HepG2 (cell line): ENCODE measurements around the gene BUB1B. TPM values are rescaled to one million over a fixed set of nuclear protein-coding genes. Genes with fewer than 3 reads are reported as not detected.

Experiments used
- ATAC-seq: fragments of 200-7000 bp; cut with Tn5 transposase; 3 replicates; pipeline ENCODE4 v1.9.1; 2020; ENCODE audit warnings: mild to moderate bottlenecking, moderate library complexity
- BruUV-seq: library from RNA; stranded (reverse); fragments of 400-500 nt; replicated peaks from 2 replicates; lab custom pipeline; 2021; lab: Mats Ljungman, UMichigan
- CTCF ChIA-PET: fragments of 300-600 bp; formaldehyde crosslinking; extraction: SDS; loops from one replicate; lab custom pipeline; 2021; ENCODE audit warnings: low total read pairs, inconsistent platforms, low intra/inter-chr PET ratio; lab: Yijun Ruan, JAX
- POLR2A ChIA-PET: fragments of 350-600 bp; sonication (Branson Sonifier 250); formaldehyde crosslinking; loops from one replicate; lab custom pipeline; 2020; ENCODE audit warnings: antibody characterized with exemption, inconsistent platforms; lab: Yijun Ruan, JAX
- DNase-seq: peaks from one replicate; pipeline ENCODE4 v3.0.0-alpha.2; 2015; ENCODE audit warnings: low spot score
- FAIRE-seq: peaks from 3 replicates; lab custom pipeline; 2011; peaks lifted over from hg19 to GRCh38; lab: Jason Lieb, UNC
- H2AFZ ChIP-seq: one replicate; pipeline ENCODE4 v1.6.1; 2011; ENCODE audit warnings: low read length, inconsistent platforms
- H3K27ac ChIP-seq: fragments of 300-600 bp; 3 replicates; pipeline ENCODE4 v1.8.0; 2011; ENCODE audit warnings: mixed run types, mild to moderate bottlenecking, mixed read lengths, low read length, inconsistent platforms; ENCODE audit not compliant: insufficient read depth; ENCODE audit errors: extremely low read length
- H3K27me3 ChIP-seq, 2 experiments: fragments of 200-600 bp in 1 of 2; 2 replicates in 1 of 2; 3 replicates in 1 of 2; pipeline versions ENCODE4 v1.6.0 to v1.8.0; 2011; ENCODE audit warnings: low read length in 2 of 2, mild to moderate bottlenecking in 2 of 2, moderate library complexity in 2 of 2, inconsistent platforms in 1 of 2; ENCODE audit not compliant: insufficient read depth in 2 of 2, control insufficient read depth in 1 of 2
- H3K36me3 ChIP-seq, 2 experiments: fragments of 200-600 bp in 1 of 2; replicated peaks in 1 of 2; 2 replicates in 1 of 2; 3 replicates in 1 of 2; pipeline versions ENCODE4 v1.5.1 to v1.8.0; 2011; ENCODE audit warnings: low read length in 2 of 2, inconsistent platforms in 1 of 2; ENCODE audit not compliant: insufficient read depth in 2 of 2, control insufficient read depth in 1 of 2
- H3K4me1 ChIP-seq: 2 replicates; pipeline ENCODE4 v1.5.1; 2012; ENCODE audit warnings: low read length, inconsistent platforms; ENCODE audit not compliant: insufficient read depth
- H3K4me2 ChIP-seq: 2 replicates; pipeline ENCODE4 v1.6.0; 2011; ENCODE audit warnings: low read depth, low read length, inconsistent platforms
- H3K4me3 ChIP-seq, 3 experiments: fragments of 200-600 bp in 1 of 3; sonication (generic), shearing (Covaris generic) in 1 of 3; replicated peaks in 1 of 3; 2 replicates each; pipeline ENCODE4 v1.5.1; 2011 to 2016; ENCODE audit warnings: low read length in 3 of 3, inconsistent platforms in 2 of 3, low read depth in 2 of 3, mild to moderate bottlenecking in 2 of 3, control low read depth in 1 of 3, mixed read lengths in 1 of 3; ENCODE audit not compliant: insufficient read depth in 1 of 3
- H3K79me2 ChIP-seq: one replicate; pipeline ENCODE4 v1.6.1; 2011; ENCODE audit warnings: low read length, inconsistent platforms; ENCODE audit not compliant: insufficient read depth
- H3K9ac ChIP-seq: 2 replicates; pipeline ENCODE4 v1.6.0; 2011; ENCODE audit warnings: mild to moderate bottlenecking, low read depth, low read length, inconsistent platforms; ENCODE audit not compliant: insufficient read depth
- H3K9me3 ChIP-seq: 2 replicates; pipeline ENCODE4 v1.5.1; 2012; ENCODE audit warnings: mild to moderate bottlenecking, low read length
- H4K20me1 ChIP-seq: 2 replicates; pipeline ENCODE4 v1.6.0; 2011; ENCODE audit warnings: inconsistent platforms, mild to moderate bottlenecking, low read length, moderate library complexity; ENCODE audit not compliant: insufficient read depth
- AHR ChIP-seq: IDR thresholded peaks from 2 replicates; pipeline ENCODE4 v1.6.1; 2018; ENCODE audit warnings: missing genetic modification reagents, missing compliant biosample characterization
- GTF2F1 ChIP-seq: fragments of 150-350 bp; IDR thresholded peaks from 2 replicates; pipeline ENCODE4 v1.6.1; 2014; ENCODE audit warnings: low read length
- HHEX ChIP-seq: IDR thresholded peaks from 2 replicates; pipeline ENCODE4 v1.6.1; 2016; ENCODE audit warnings: control low read depth
- HNRNPLL ChIP-seq: fragments of 200-400 bp; formaldehyde crosslinking; IDR thresholded peaks from 2 replicates; pipeline ENCODE4 v1.6.1; 2017; ENCODE audit warnings: mild to moderate bottlenecking, low read depth, low read length; ENCODE audit not compliant: poor library complexity, severe bottlenecking
- MTA3 ChIP-seq: sonication (generic); formaldehyde crosslinking; IDR thresholded peaks from 2 replicates; pipeline ENCODE4 v1.4.0; 2020; ENCODE audit warnings: missing genetic modification reagents
- PLSCR1 ChIP-seq: sonication (generic); formaldehyde crosslinking; IDR thresholded peaks from 2 replicates; pipeline ENCODE4 v1.5.0; 2020; ENCODE audit warnings: missing genetic modification reagents, mild to moderate bottlenecking, borderline replicate concordance
- PRDM4 ChIP-seq: sonication (generic); formaldehyde crosslinking; IDR thresholded peaks from 2 replicates; pipeline ENCODE4 v1.9.0; 2021; ENCODE audit warnings: missing genetic modification reagents, borderline replicate concordance
- SNRNP70 ChIP-seq: fragments of 200-400 bp; formaldehyde crosslinking; IDR thresholded peaks from 2 replicates; pipeline ENCODE4 v1.6.1; 2017; ENCODE audit warnings: mild to moderate bottlenecking, low read depth, low read length, moderate library complexity
- SRSF1 ChIP-seq: fragments of 200-400 bp; formaldehyde crosslinking; optimal IDR thresholded peaks from 2 replicates; pipeline ENCODE3; 2017; ENCODE audit warnings: mild to moderate bottlenecking, low read depth, low read length, moderate library complexity
- TFAP4 ChIP-seq: sonication (generic); IDR thresholded peaks from 2 replicates; pipeline ENCODE4 v1.6.1; 2016; ENCODE audit warnings: low read depth, borderline replicate concordance
- ZNF224 ChIP-seq: sonication (generic); formaldehyde crosslinking; IDR thresholded peaks from 2 replicates; pipeline ENCODE4 v1.5.0; 2020; ENCODE audit warnings: mild to moderate bottlenecking, missing genetic modification reagents
- ZNF343 ChIP-seq: sonication (generic); formaldehyde crosslinking; IDR thresholded peaks from 2 replicates; pipeline ENCODE4 v1.4.0; 2020; ENCODE audit warnings: mild to moderate bottlenecking, missing genetic modification reagents
- ZNF543 ChIP-seq: sonication (generic); formaldehyde crosslinking; IDR thresholded peaks from 2 replicates; pipeline ENCODE4 v1.4.0; 2020; ENCODE audit warnings: mild to moderate bottlenecking, missing genetic modification reagents
- ZNF589 ChIP-seq: sonication (generic); formaldehyde crosslinking; conservative IDR thresholded peaks from 2 replicates; pipeline ENCODE4 v1.8.0; 2022; ENCODE audit warnings: mild to moderate bottlenecking, moderate library complexity, missing genetic modification reagents
- ZNF841 ChIP-seq: sonication (generic); formaldehyde crosslinking; IDR thresholded peaks from 2 replicates; pipeline ENCODE4 v1.8.1; 2023; ENCODE audit warnings: missing genetic modification reagents, borderline replicate concordance
- WGBS: methylation state at CpG from one replicate; pipeline ENCODE4 v1.1.6; 2017; ENCODE audit warnings: low lambda C conversion rate; 5-methylcytosine and 5-hydroxymethylcytosine counted together
- in situ Hi-C: cut with HindIII; loops from 2 replicates; pipeline ENCODE4 v1.10.0; 2017; ENCODE audit warnings: low pct_unique_long_range_greater_than_20kb; ENCODE audit not compliant: extremely low pct_ligation_motif_present
- intact Hi-C: fragments of 100-400 bp; cut with micrococcal nuclease; formaldehyde crosslinking; loops from one replicate; pipeline ENCODE4 v1.10.0; 2022; ENCODE audit not compliant: unreplicated experiment
- polyA plus RNA-seq, 8 experiments: library from polyadenylated mRNA; depleted of rRNA in 3 of 8; stranded (reverse) in 7 of 8; unstranded in 1 of 8; fragments of >200 nt; fragmentation: Illumina TruSeq in 4 of 8; extraction: Trizol in 4 of 8; gene quantifications; 2 replicates each; pipeline versions ENCODE4 v1.2.1 to v1.2.3, GENCODE V29; 2011 to 2016; ENCODE audit warnings: low read depth in 4 of 8, missing spikeins in 1 of 8, mixed read lengths in 1 of 8; ENCODE audit not compliant: insufficient read depth in 1 of 8
- total RNA-seq, 5 experiments: library from RNA; depleted of rRNA; stranded (reverse); fragments of >200 nt; fragmentation: Illumina TruSeq; extraction: Trizol; gene quantifications; 2 replicates each; pipeline ENCODE4 v1.2.3, GENCODE V29; 2016; ENCODE audit warnings: low read depth in 1 of 5

Gene BUB1B
- total and polyA plus RNA-seq, 2 of the 13 experiments (the other 11 are each of a cell fraction or from before 2014, with no cell fraction given), result 26.2 to 63.5 TPM

- intact Hi-C loops, result no loop called here
- Histone ChIP-seq H3K36me3 (no peaks in the 10 kb centered on the region), H3K79me2 (no peaks in the 10 kb centered on the region), H3K4me3 (no peak overlapping the region), H3K4me2 (no peak overlapping the region), H3K27ac (no peak overlapping the region), H4K20me1 (no peaks in the 10 kb centered on the region), H2AFZ (no peak overlapping the region), H3K4me1 (peaks cover 16% of the 10 kb centered on the region), H3K9me3 (no peaks in the 10 kb centered on the region), H3K9ac (no peak overlapping the region), H3K27me3 (peaks cover 0 to 3% of the 10 kb centered on the region in 2 experiments; a peak in 2 of 5 replicates)
- ChIA-PET CTCF (no interaction called here), POLR2A (no interaction called here)
- FAIRE-seq, result no peak
- in situ Hi-C loops, result no loop called here
- no peak for DNase-seq
- TF ChIP-seq HNRNPLL, result no peak
- TF ChIP-seq ZNF343 (CRISPR knock-in tag), result no peak
- no peak for TF ChIP-seq SRSF1
- TF ChIP-seq ZNF224 (CRISPR knock-in tag), result no peak
- no peak for TF ChIP-seq AHR (CRISPR knock-in tag)
- TF ChIP-seq PLSCR1 (CRISPR knock-in tag), result no peak
- TF ChIP-seq MTA3 (CRISPR knock-in tag), result no peak
- TF ChIP-seq GTF2F1, result no peak
- no peak for TF ChIP-seq SNRNP70
- no peak for TF ChIP-seq HHEX (CRISPR knock-in tag)
- no peak for TF ChIP-seq ZNF841 (CRISPR knock-in tag)
- TF ChIP-seq ZNF589 (CRISPR knock-in tag), result no peak
- no peak for TF ChIP-seq PRDM4 (CRISPR knock-in tag)
- no peak for TF ChIP-seq ZNF543 (CRISPR knock-in tag)
- TF ChIP-seq TFAP4, result no peak
- WGBS, result 81% methylated on average over 13 of the region's 13 CpGs
- BruUV-seq, result no TSS peak
- ATAC-seq, result no peak
These were observed 27.3 kb upstream of the BUB1B start for GRCh38 chr15:40133544-40133943.
